ENCODE results near the gene TAMM41.
A peak's percentile ranks its signal among the peaks of the same experiment; 100 is the strongest.
"Not testable (repeated sequence)": the region's sequence is repeated elsewhere in the genome, so short reads cannot be mapped to it uniquely, and the experiment has no call there.

TAMM41 gene

DNA sequence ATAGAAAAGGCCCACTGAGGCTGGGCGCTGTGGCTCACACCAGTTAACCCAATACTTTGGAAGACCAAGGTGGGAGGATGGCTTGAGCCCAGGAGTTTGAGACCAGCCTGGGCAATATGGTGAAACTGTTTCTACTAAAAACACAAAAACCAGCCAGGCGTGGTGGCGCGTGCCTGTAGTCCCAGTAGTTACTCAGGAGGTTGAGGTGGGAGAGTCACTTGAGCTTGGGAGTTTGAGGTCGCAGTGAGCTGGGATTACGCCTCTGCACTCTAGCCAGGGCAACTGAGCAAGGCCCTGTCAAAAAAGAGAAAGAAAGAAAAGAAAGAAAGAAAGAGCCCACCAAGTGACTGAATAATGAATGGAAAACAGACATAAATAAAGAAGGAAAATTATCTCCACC, 32.0 kb downstream of the TAMM41 start:
- DNase-seq = no peak

DNA sequence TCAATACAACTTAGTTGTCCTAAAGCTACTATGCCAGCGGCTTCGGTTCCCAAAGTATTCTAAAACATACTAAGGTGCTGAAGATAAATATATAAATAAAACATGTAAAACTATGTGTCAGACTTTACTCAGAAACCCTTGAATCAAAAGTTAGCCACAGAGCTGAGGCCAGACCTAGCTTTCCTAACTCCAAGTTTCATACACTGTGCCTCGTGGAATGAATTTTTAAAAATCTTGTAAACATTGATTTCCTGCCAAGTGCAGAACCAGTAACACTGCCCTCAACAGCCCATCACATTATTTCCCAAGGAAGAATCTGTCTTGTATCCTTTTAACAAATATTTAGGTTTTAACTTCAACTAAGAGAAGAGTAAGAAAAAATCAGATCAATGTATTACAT, 36.4 kb downstream of the TAMM41 start:
- no peak for DNase-seq

DNA sequence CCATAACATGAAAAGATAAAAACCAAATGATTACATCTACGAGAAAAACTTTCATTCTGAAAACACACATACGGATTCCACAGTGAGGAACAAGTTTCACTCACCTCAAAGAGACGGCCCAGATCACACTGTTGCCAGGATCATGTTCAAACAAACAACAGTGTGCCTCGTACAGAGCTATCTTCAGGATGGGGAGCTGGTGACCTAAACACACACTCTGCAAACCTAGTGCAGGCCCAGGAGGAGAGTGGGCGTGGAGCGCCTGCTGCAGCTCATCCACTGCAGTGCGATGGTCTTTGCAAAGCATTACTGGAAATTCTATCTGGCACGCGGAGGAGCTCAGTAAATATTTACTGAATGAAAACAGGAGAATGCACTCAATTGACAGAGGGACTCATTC, 38.5 kb downstream of the TAMM41 start:
- DNase-seq = no peak

DNA sequence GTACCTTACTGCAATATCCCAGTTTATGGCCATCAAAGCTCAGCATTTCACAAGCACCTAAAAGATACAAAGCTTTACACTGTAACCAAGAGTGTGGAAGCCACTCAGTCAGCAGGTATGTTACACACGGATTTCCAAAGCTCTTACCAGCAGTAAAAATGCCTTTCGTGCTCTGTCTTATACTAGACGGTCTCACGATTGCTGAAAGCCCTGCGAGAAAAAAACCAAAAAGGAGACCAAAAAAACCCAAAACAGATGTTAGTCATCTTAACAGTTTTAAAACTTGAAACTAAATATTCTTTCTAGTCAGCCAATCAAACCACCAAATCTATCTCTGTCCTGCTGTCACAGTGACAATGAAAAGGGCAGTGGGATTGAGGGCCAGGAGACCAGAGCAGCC, 39.0 kb downstream of the TAMM41 start:
- DNase-seq = no peak

DNA sequence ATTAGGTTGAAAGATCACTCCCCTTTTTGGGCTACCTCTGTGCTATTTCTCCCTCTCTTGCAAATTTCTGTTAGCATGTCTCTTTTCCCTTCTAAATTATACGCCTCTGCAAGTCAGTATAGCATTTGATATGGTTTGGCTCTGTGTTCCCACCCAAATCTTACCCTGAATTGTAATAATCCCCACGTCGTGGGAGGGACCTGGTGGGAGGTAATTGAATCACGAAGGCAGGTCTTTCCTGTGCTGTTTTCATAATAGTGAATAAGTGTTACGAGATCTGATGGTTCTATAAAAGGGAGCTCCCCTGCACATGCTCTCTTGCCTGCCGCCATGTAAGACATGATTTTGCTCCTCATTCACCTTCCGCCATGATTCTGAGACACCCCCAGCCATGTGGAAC, 41.0 kb downstream of the TAMM41 start:
- no peak for DNase-seq

DNA sequence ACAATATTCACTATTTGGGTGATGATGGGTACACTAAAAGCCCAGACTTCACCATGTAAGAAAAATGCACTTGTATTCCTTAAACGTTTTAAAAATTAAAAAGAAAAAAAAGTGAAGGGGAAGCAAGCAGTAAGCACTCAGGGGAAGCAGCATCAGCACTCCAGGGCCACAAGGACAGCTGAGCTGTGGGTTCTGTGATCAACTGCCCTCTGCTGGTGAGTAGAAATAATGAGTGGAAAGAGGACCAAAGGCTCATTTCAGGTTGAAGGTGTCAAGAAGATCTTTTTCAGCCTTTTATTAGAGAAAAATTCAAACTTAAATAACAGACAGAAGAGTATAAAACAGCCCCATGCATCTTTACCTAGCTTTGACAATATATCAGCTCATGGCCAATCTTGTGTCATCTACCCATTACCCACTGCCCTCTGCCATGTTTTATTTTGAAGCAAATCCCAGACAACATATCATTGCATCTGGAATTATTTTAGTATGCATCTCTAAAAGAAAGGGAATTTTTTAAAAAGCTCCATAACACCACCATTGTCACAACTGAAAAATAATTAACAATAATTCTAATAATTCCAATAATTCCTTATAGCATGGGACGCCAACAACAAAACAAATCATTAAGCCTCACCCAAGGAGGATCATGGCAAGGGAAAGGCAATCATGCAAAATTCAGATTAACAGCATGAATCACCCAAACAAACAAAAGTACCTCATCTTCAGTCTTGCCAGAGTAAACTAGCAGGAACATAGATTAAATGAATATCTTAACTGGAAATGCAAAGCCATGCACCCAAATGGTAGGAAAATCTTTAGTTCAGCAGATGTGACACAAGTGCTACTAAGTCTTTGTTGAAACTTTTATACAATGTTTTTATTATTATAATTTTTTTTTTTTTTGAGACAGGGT, 42.5 kb downstream of the TAMM41 start:
- DNase-seq = peak; percentile 37

DNA sequence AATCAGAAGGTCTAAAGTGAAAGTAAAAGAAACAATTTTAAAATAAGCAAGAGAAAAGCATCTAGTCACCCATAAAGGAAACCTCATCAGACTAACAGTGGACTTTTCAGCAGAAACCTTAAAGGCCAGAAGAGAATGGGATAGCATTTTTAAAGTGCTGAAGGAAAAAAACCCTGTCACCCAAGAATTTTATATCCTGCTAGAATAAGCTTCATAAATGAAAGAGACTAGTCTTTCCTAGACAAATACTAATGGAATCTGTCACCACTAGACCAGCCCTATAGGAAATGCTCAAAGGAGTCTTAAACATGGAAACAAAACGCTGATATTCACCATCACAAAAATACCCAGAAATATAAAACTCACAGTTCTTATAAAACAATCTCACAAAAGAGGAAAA, 46.9 kb downstream of the TAMM41 start:
- no peak for DNase-seq

DNA sequence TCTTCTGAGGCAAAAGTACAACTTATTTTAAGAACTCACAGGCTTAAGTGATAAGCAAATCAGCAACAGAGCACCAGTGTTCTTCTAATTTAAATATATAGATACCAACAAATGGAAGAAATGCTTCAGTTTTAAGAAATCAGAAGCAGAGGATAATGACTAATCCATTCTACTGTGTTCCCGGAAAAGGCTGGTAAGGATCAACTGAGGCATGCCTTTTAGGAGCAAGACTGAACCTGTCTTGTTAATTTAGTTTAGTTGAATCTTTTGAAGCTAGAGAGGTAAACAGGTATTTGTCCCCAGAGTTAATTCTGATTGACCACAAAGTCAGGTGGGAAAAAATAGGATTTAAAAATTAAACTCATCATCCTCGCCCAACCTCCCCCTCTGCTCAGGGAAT, 51.8 kb downstream of the TAMM41 start:
- DNase-seq = no peak

DNA sequence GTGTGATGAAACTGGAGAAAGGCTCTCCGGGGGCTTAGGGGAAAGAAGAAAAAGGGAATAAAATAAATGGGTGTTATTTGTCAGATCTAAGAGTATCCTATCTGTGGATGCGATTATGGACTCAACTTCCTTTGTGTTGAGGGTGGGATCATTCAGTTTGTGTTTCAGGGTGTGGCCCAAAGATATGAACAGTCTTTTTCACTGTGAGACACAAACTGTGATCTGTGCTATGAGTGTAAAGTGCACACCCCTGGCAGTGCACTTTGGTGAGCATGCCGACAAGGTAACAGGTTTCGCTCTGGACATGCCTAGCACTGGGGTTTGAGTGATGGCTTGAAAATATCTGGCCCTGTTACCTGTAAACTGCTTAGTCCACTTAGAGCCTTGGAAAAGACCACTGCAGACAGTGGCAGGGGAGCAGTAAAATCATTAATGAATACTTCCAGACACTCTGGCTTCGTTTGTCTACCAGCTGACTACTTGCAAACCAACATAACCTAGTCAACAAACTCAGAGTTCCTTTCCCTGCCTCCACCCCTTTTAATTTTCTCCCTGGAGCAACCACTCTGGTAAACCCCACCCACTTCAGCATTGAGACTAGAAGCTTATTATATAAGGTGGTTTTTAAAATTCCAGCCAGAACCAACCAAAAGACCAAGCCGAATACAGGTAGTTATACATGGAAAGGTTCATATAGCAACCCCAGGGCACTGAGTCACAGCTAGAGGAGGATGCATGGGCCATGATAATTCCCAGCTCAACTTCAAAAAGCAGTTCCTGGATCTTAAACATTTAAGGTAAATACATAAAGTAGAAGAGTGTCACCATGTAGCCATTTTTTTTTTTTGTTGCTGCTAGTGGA, 55.1 kb downstream of the TAMM41 start:
- no peak for DNase-seq

DNA sequence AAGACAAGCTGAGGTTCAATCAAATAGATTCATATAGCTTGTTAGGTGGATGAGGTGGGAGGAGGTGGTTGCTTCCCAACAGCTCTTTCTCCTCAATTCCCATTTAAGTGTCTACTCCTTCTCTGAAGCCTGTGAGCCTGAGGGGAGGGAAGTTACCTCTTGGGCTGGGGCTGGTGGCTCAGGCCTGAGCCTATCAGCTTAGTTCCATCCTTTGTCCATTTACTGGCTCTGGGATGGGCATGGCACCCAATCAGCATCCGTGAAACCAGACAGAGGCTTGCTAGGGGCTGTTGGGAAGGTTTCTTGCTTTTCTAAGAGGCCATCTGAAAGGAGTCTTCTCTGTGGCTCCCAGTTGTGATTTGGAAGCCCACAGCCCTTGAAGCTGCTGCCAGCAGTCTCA, 57.3 kb downstream of the TAMM41 start:
- DNase-seq = no peak

DNA sequence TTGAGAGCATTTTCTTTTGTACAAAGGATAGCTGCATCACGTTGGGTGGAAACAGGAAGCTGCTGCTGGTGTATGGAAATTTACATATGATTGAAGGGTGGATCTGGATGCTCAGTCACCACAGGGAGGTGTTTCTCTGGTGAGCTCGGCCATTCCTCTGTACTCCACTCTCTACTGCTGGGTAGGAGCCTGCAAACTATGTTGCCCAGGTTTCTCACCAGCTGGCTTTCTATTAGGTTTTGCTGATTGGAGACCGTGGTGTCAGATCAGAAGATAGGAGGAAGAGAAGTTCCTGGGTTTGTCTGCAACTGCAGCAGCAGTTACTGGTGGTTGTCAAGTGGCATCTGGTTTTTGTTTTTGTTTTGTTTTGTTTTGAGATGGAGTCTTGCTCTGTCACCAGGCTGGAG, 61.7 kb downstream of the TAMM41 start:
- no peak for DNase-seq

DNA sequence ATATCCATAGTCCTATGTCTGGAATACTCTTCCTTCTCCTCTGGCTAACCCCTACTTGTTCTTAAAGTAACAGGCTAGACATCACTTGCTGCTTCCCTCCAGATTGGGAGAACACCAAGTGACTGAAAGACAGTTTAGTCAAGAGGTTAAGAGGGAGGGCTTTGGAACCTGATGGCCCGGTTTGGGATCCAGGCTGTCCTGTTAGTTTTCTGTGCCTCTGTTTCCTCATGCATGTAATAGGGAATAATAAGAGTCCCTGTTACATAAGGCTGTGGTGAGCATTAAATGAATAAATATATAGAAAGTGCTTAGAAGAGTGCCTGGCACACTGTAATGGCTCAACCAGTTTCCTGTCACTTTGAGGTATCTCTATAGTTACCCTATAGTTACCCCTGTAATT, 66.3 kb downstream of the TAMM41 start:
- DNase-seq = no peak

DNA sequence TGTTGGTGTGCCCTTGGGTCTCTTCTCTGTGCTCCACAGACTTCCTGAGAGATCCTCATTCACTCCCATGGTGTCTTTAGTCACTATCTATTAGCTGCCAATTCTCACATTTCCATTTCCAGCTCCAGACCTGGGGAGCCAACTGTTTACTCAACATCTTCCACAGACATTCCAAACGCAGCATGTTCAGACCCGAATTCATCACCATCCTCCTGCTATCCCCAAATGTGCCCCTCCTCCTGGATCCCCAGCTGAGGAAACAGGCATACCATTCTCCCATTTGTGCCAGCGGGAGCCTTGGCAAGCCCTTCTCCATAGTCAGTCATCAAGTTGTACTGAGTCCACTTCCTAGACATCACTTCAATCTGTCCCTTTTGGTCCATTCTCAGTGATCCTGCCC, 67.1 kb downstream of the TAMM41 start:
- no peak for DNase-seq

DNA sequence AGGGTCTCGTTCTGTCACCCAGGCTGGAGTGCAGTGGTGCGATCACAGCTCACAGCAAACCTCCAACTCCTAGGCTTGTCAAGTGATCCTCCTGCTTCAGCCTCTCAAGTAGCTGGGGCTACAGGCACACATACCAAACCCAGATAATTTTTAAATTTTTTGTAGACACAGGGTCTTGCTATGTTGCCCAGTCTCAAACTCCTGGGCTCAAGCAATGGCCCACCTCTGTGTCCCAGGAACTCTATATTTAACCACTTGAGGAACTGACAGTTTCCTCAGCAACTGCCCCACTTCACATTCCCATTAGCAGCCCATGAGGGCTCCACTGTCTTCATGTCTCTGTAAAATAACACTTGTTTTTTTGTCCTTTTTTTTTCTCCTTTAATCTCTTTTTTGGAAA, 68.4 kb downstream of the TAMM41 start:
- no peak for DNase-seq

DNA sequence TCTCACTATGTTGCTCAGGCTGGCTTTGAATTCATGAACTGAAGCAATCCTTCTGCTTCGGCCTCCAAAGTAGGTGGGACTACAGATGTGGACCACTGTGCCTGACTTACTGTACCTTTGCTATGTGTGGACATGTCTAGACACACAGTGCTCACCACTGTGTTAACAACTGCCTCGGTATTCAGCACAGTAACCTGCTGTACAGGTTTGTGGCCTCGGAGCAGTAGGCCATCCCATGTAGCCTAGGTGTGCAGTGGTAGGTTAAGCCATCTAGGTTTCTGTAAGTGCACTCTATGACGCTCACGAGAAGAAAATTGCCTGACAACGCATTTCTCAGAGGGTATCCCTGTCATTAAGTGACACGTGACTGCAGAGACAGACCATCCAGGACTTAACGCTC, 70.3 kb downstream of the TAMM41 start:
- no peak for DNase-seq

DNA sequence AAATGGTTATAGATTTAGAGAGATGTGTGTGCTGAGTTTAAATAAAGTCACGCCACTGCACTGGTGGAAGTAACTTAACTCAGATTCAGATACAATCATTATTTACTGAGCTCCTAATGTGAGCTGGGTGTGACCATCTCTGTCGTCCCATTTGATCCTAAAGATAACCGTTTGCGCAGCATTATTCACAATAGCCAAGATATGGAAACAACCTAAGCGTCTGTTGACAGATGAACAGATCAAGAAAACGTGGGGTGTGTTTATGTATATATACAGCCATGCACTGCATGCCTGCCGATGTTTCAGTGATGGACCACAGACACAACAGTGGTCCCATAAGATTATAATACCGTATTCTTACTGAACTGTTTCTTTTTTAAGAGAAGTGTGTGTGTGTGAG, 71.2 kb downstream of the TAMM41 start:
- DNase-seq = no peak

DNA sequence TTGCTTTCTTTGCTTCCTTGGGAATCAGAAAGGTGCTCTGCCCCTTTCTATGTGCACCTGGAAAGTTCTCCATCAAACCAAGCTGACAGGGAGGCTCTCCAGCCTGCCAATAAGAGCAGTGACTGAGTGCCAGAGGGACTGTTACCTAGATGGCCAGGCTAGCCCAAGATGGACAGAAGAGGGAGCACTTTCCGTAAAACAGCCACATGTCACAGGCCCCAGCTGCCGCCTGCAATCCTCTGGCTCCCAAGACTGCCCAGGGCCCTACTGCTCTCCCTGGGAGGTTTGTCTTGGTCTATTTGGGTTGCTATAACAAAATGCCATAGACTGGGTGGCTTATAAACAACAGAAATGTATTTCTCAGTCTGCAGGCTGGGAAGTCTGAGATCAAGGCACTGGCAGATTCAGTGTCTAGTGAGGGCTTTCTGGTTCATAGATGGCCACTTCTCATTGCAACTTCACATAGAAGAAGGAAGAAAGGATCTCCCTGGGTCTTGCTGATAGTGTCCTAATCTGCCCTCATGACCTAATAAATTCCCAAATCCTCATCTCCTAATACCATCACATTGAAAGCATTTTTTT, 72.3 kb downstream of the TAMM41 start:
- DNase-seq = peak; percentile 12

DNA sequence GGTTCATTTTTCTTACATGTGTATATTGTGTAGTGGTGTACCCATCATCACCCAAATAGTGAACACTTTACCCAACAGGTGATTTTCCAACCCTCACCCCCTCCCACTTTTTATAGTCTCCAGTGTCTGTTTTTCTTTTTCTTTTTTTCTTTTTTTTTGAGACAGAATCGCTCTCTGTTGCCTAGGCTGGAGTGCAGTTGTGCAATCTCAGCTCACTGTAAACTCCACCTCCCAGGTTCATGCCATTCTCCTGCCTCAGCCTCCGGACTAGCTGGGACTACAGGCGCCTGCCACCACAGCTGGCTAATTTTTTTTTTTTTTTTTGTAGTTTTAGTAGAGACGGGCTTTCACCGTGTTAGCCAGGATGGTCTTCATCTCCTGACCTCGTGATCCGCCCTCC, 74.8 kb downstream of the TAMM41 start:
- DNase-seq = not testable (repeated sequence)

DNA sequence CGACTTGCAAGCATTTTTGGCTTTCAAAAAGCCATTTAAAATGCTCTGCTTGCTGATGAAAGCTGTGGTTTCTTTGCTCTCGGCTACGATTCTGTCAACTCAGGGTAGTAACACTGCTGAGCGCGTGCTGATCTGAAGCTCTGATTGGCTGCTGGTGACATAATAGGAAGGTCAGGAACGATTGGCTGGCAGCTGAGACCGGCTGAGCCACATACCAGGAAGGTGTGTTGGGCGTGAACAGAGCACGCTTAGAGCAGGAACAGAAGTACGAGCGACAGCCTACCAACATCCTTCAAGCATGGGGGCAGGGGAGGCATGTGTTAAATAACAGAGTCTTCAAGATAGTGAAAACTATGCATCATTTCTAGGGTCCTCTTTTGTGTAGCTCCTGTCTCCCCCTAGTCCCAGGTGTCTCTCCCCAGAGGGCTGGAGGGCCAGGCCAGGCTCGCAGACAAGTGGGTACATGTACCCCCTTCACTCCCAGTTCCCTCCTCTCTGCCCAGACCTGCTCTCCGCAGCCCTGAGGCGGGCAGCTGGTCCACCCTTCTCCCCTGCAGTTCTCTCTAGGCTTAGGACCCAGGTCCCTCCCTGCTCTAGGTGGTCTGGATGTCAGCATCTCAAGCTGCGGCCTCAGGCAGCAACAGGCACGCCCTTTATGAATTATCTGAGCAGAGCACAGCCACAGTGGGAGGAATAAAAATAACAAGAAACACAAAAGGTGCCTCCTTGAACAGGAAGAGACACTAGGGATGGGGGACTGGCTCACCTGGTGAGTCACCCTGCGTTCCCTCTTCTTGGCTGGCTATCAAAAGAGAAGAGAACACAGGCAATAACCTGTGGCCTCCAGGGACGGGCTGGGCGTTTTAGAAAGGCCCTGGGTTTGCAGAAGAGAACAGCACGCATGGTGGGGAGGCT, 76.0 kb downstream of the TAMM41 start:
- peak; percentile 97 for DNase-seq

DNA sequence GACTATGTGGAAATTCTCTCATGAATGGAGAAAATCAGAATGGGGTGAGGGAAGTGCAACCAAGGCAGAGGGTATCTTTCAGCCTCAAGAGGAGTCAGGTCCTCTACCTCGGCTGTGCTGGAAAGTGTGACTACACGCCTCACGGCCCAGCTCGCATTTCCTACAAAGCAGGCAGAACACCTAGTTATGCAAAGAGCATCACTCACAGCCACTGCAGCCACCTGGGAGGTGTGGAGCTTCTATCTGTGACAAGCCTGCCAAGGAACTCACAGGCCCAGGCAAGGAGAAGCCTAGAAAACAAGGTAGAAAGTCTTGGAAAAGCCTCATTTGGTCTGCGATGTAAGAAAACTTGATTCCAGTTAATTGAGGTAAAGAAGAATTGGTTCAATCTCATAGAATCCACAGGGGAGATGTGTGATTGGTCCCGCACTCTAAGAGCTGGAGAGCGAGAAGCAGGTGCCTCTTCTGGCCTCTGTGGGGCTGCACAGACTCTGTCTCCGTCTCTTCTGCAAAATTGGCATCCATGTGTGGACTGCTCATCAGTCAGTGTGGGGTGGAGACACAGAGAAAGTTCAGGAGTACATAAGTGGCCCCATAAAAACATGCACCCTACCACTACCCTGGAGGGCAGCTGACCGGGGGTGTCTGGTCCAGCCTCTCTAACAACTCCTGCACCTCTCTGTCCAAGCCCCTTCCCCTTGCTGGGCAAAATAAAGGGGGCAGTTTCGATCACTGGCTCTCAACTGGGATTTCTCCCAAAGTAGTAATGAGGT, 76.8 kb downstream of the TAMM41 start:
- no peak for DNase-seq

DNA sequence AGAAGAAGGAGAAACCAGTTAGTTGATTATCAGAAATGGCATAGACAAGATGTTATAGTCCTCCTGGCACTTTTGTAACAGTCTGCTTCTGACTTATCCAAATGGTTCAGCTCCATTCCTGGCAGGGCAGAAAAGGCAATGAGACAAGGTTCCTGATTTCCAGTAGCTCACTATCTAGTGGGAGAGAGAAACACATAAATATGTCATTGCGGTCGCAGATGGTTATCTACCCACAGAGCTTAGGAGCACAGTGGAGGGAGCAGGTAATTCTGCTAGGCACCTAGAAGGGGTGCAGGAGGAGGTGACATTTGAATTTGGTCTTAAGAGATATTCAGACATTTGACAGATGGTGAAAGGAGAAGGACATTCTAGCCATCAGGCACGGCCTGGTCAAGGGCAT, 78.1 kb downstream of the TAMM41 start:
- no peak for DNase-seq

DNA sequence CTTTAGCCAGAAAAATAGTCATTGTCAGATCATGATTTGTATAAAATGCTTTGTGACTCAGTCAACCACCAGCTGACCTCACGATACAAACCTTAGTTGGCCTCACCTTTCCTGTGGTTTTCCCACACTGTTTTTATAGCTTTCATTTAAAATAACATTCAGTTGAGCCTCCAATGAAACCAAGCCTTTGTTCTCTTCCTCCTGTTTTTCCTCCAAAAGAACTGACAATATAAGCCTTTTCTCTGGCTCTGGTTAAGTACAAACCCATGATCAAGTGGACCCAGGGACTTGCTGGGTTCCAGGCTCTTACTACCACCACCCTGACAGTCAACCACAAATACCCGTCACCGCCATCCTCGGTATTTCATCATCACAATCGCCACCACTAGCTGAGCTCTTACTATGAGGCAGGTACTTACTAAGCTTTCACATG, 81.7 kb downstream of the TAMM41 start:
- peak; percentile 83 for DNase-seq

Measured in NCI-H226 (cell line).